Psoas muscle (tissue), 8 donors: Measurements from ENCODE around the gene ARL4D. TPM values are rescaled to one million over a fixed set of nuclear protein-coding genes. Genes with fewer than 3 reads are reported as not detected.

ENCODE experiments used
- ATAC-seq, 4 donors: fragments of 200-7000 bp; cut with Tn5 transposase; one replicate each; pipeline ENCODE4 v1.9.1; 2020; ENCODE audit warnings: moderate library complexity in 3 of 4, mild to moderate bottlenecking in 2 of 4
- DNase-seq, 2 donors: peaks; one replicate each; pipeline ENCODE4 v3.0.0-alpha.2; 2020
- H3K27ac ChIP-seq: fragments of 200-600 bp; one replicate; pipeline ENCODE4 v1.8.0; 2022
- H3K27me3 ChIP-seq, 3 donors: fragments of 200-600 bp in 1 of 3; one replicate each; pipeline versions ENCODE4 v1.6.1 to v1.8.0; 2013 to 2022; ENCODE audit warnings: low read length in 2 of 3, mild to moderate bottlenecking in 2 of 3, moderate library complexity in 1 of 3; ENCODE audit not compliant: insufficient read depth in 3 of 3
- H3K36me3 ChIP-seq, 2 donors: fragments of 200-600 bp in 1 of 2; one replicate each; pipeline versions ENCODE4 v1.6.1 to v1.8.0; 2013 to 2022; ENCODE audit warnings: low read depth in 1 of 2, mild to moderate bottlenecking in 1 of 2, moderate library complexity in 1 of 2; ENCODE audit not compliant: insufficient read depth in 1 of 2
- H3K4me1 ChIP-seq: fragments of 200-600 bp; one replicate; pipeline ENCODE4 v1.8.0; 2022
- H3K4me3 ChIP-seq: fragments of 200-600 bp; one replicate; pipeline ENCODE4 v1.8.0; 2022; ENCODE audit warnings: mild to moderate bottlenecking
- H3K9me3 ChIP-seq: fragments of 200-600 bp; one replicate; pipeline ENCODE4 v1.8.0; 2022
- WGBS, 3 donors: extraction: QIAGEN DNeasy Blood & Tissue Kit; methylation state at CpG; one replicate each; pipeline versions ENCODE4 v1.1.6 to v1.1.7; 2013; 5-methylcytosine and 5-hydroxymethylcytosine counted together
- intact Hi-C, 2 donors: fragments of 100-400 bp; cut with DNase I; formaldehyde crosslinking; loops; one replicate each; pipeline versions ENCODE4 v1.11.0 to v1.14.2; 2022
- polyA plus RNA-seq, 3 donors: library from polyadenylated mRNA; stranded (reverse); fragments of 200-250 nt; gene quantifications; one replicate each; pipeline ENCODE4 v1.2.3, GENCODE V29; 2013
- total RNA-seq, 4 donors: library from RNA; stranded (reverse); fragmentation: NEBNext Ultra II Directional in 2 of 4; extraction: Animal tissue kit (Norgen Biotek cat#: 25700) in 2 of 4; gene quantifications; one replicate each; pipeline versions ENCODE4 v1.2.1 to v1.2.4, GENCODE V29; 2021 to 2023
- TF ChIP-seq, protein P1 (sequence below): fragments of 200-600 bp; IDR thresholded peaks from one replicate; pipeline ENCODE4 v1.8.0; 2022; ENCODE audit warnings: antibody characterized with exemption
- donor health status: healthy with polysubstance abuse.
- donor health status: DM: no; HTN: no; CAD: no; lungs with moderate emphysema.
- donor health status: Bipolar disorder and iron deficiency.
- donor health status: healthy.
- donor health status: DM: yes; HTN: yes; CAD: no.
- donor health status: DM: no; HTN: no; CAD: no.
- donor health status: DM: no; HTN: no; CAD: no.
- donor health status: DM: yes; HTN: yes; CAD: no.

ARL4D gene
- total and polyA plus RNA-seq, 7 donors = 0.69 to 6.5 (median 1.7) TPM

DNA sequence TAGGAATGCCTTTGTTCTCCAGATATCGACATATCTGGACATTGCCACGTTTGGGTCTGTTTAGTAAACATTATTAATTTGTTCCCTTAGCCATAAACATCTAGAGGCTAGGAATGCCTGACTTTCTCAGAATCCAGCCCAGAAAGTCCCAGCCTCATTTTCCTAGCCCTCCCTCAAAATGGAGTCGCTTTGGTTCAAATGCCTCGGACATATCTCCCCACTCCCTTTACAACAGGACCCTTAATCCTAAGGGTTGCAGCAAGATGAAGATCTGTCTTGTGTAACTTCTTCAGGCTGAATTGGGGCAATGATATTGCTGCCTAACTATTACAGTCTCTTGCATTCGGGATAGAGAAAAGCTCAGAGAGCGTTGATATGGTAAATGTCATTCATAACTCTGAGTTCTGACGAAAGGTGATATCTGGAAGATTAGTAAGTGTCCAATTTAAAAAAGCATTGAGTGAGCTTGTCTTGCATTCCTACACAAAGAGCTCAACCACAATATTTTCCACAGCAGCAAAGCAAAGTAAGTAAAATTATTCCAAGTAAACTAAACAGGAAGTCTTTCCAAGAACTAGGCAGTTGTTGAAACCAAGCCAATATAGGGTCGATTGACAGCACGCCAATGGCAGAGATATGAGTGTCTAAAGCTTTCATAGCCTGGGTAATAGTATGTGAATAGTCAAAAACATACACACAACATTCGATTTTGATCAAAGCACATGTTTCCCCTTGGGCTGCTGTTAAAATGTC is 46.0 kb upstream of the ARL4D start:
- H3K27ac ChIP-seq = peak overlapping the region; percentile 77
- no peak for ATAC-seq
- 61 to 72% (median 63%) methylated on average over 10 of the region's 10 CpGs for WGBS, 3 donors

DNA sequence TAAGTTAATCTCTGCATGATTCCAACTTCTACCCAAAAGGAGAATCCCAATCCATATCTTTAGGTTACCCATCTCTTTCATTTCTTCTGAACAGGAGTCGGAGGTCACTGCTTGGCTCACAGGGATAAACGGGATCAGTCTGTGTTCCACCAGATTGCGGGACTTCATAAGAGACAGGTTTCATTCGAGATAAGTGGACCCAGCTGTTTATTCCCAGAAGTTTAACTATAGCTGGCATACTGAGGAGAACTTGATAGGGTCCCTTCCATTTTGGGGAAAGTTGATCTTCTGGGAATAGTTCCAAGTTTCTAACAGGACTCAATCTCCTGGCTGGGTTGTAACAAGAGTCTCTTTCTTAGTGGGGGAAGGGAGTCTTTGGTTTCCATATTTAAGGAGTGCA is 45.4 kb upstream of the ARL4D start:
- H3K4me3 ChIP-seq = no peak overlapping the region
- peak overlapping the region; percentile 77 for H3K27ac ChIP-seq
- DNase-seq = no peak
- H3K9me3 ChIP-seq = peaks cover 12% of the 10 kb centered on the region
- H3K4me1 ChIP-seq = peaks cover 64% of the 10 kb centered on the region
- ATAC-seq = no peak
- no peaks in the 10 kb centered on the region for H3K36me3 ChIP-seq
- intact Hi-C loops = no loop called here
- 34 to 45% (median 34%) methylated on average over 4 of the region's 4 CpGs for WGBS, 3 donors
- no peaks in the 10 kb centered on the region for H3K27me3 ChIP-seq
- TF ChIP-seq, protein P1, sequence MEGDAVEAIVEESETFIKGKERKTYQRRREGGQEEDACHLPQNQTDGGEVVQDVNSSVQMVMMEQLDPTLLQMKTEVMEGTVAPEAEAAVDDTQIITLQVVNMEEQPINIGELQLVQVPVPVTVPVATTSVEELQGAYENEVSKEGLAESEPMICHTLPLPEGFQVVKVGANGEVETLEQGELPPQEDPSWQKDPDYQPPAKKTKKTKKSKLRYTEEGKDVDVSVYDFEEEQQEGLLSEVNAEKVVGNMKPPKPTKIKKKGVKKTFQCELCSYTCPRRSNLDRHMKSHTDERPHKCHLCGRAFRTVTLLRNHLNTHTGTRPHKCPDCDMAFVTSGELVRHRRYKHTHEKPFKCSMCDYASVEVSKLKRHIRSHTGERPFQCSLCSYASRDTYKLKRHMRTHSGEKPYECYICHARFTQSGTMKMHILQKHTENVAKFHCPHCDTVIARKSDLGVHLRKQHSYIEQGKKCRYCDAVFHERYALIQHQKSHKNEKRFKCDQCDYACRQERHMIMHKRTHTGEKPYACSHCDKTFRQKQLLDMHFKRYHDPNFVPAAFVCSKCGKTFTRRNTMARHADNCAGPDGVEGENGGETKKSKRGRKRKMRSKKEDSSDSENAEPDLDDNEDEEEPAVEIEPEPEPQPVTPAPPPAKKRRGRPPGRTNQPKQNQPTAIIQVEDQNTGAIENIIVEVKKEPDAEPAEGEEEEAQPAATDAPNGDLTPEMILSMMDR = no peak

More for the DNA sequence above, 46.0 kb upstream of the ARL4D start:
- TF ChIP-seq, protein P1 = no peak
- no peak for DNase-seq
- Histone ChIP-seq H3K4me1 (peaks cover 58% of the 10 kb centered on the region), H3K27me3 (no peaks in the 10 kb centered on the region), H3K9me3 (peaks cover 18% of the 10 kb centered on the region), H3K36me3 (no peaks in the 10 kb centered on the region), H3K4me3 (no peak overlapping the region)
- intact Hi-C loops = no loop called here

DNA sequence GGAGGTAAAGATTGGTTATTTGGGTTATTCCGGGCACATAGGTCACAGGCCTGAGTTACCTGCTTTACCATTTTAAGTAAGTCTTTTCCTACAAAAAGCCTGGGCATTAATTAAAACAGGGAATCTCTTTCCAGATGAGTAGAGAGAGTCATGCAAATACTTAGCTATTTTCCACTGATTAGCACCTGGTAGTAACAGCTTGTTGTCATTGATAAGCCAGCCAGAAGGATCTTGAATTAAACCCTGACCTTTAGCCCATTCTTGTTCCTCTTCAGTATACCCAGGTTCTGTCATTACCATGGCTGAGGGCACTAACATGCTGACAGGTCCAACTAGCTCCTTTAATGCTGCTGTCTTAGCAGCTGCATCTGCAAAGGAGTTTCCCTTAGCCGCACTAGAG is 44.4 kb upstream of the ARL4D start:
- Histone ChIP-seq H3K27me3 (no peaks in the 10 kb centered on the region), H3K27ac (peak overlapping the region; percentile 77), H3K36me3 (no peaks in the 10 kb centered on the region), H3K9me3 (peaks cover 2% of the 10 kb centered on the region), H3K4me1 (peaks cover 74% of the 10 kb centered on the region), H3K4me3 (no peak overlapping the region)
- TF ChIP-seq, protein P1 = no peak
- no peak for ATAC-seq
- DNase-seq = no peak
- 87 to 97% (median 95%) methylated on average over 2 of the region's 2 CpGs for WGBS, 3 donors
- intact Hi-C loops = no loop called here

DNA sequence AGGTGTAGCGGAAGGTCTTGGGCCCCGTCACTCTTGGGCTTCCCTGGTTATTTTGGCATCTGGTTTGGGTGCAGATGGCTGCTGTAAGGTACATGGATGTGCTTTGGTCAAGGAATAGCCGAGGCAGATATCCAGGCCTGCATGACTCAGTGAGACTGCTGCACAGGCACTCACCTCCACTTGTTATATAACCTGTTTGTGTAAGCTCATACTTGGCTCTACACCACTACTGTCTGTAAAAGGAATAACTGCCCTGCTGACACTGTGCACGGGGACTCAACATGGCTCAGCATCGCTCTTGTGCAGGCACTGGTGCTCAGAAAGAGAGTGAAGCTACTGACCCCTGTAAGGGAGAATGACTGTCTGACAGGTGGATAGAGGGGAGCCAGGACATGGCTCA is 42.3 kb upstream of the ARL4D start:
- Histone ChIP-seq H3K36me3 (no peaks in the 10 kb centered on the region), H3K4me1 (peaks cover 73% of the 10 kb centered on the region), H3K4me3 (peak overlapping the region; percentile 31), H3K27me3 (no peaks in the 10 kb centered on the region), H3K27ac (peak overlapping the region; percentile 94), H3K9me3 (no peaks in the 10 kb centered on the region)
- TF ChIP-seq, protein P1 = no peak
- DNase-seq (no peak), ATAC-seq (peak in 2 of 4 donors; percentile 4 to 18)
- WGBS, 3 donors = 51 to 77% (median 53%) methylated on average over 5 of the region's 5 CpGs
- intact Hi-C loops = no loop called here
